B cell (primary cell): ENCODE results near the gene TMEM108. TPM values are rescaled to one million over a fixed set of nuclear protein-coding genes. Genes with fewer than 3 reads are reported as not detected.

ENCODE experiments used
- ATAC-seq: fragments of 200-7000 bp; cut with Tn5 transposase; one replicate; pipeline ENCODE4 v1.10.0; 2021; ENCODE audit warnings: low read depth, mild to moderate bottlenecking, moderate number of reproducible peaks, moderate library complexity
- CTCF ChIA-PET: fragments of 350-600 bp; sonication (Branson Sonifier 250); formaldehyde crosslinking; loops from one replicate; lab custom pipeline; 2021; ENCODE audit warnings: antibody characterized with exemption, inconsistent platforms; lab: Charles Lee
- POLR2A ChIA-PET: fragments of 350-600 bp; sonication (Branson Sonifier 250); formaldehyde crosslinking; loops from one replicate; lab custom pipeline; 2021; ENCODE audit warnings: antibody characterized with exemption; lab: Charles Lee
- DNase-seq: peaks from one replicate; pipeline ENCODE4 v3.0.0; 2013
- H2AFZ ChIP-seq: 2 replicates; pipeline ENCODE4 v1.6.1; 2012; ENCODE audit warnings: mild to moderate bottlenecking, low read depth, low read length; ENCODE audit not compliant: insufficient read depth, poor library complexity, severe bottlenecking
- H3K27ac ChIP-seq, 2 donors: 1 replicate in 1 of 2; 2 replicates in 1 of 2; pipeline ENCODE4 v1.5.1; 2012 to 2013; ENCODE audit warnings: low read length in 2 of 2, mild to moderate bottlenecking in 2 of 2, moderate library complexity in 1 of 2
- H3K27me3 ChIP-seq, 4 experiments: fragments of 200-600 bp in 1 of 4; sonication (generic) in 1 of 4; replicated peaks in 1 of 4; 1 replicate in 2 of 4; 2 replicates in 2 of 4; pipeline versions ENCODE4 v1.6.1 to v1.7.0; 2013 to 2016; ENCODE audit warnings: low read length in 3 of 4, mild to moderate bottlenecking in 2 of 4, mixed read lengths in 1 of 4, moderate library complexity in 1 of 4; ENCODE audit not compliant: insufficient read depth in 4 of 4, control insufficient read depth in 3 of 4; ENCODE audit errors: control extremely low read depth in 1 of 4
- H3K36me3 ChIP-seq, 2 experiments: replicated peaks in 1 of 2; 1 replicate in 1 of 2; 2 replicates in 1 of 2; pipeline versions ENCODE4 v1.6.1 to v1.7.1; 2013; ENCODE audit warnings: low read length in 1 of 2; ENCODE audit not compliant: insufficient read depth in 2 of 2, control insufficient read depth in 1 of 2; ENCODE audit errors: control extremely low read depth in 1 of 2, extremely low read depth in 1 of 2
- H3K4me1 ChIP-seq, 2 donors: fragments of 200-600 bp in 1 of 2; sonication (generic) in 1 of 2; 1 replicate in 1 of 2; 2 replicates in 1 of 2; pipeline versions ENCODE4 v1.5.1 to v1.6.1; 2013 to 2017; ENCODE audit warnings: low read length in 2 of 2; ENCODE audit not compliant: control insufficient read depth in 2 of 2, insufficient read depth in 2 of 2
- H3K4me2 ChIP-seq: replicated peaks from 2 replicates; pipeline ENCODE3; 2012; ENCODE audit warnings: mild to moderate bottlenecking, low read depth, low read length; ENCODE audit not compliant: poor library complexity, severe bottlenecking
- H3K4me3 ChIP-seq, 5 experiments: fragments of 200-600 bp in 1 of 5; sonication (generic) in 1 of 5; 1 replicate in 3 of 5; 2 replicates in 2 of 5; pipeline versions ENCODE4 v1.5.1 to v1.7.0; 2011 to 2016; ENCODE audit warnings: low read length in 4 of 5, mild to moderate bottlenecking in 4 of 5, low read depth in 2 of 5, control low read depth in 1 of 5, moderate library complexity in 1 of 5; ENCODE audit not compliant: insufficient read depth in 1 of 5; ENCODE audit errors: control extremely low read depth in 1 of 5, extremely low read depth in 1 of 5
- H3K79me2 ChIP-seq: fragments of 200-600 bp; sonication (generic); one replicate; pipeline ENCODE4 v1.6.0; 2016; ENCODE audit warnings: low read length; ENCODE audit not compliant: control insufficient read depth, insufficient read depth
- H3K9ac ChIP-seq: fragments of 200-600 bp; sonication (generic); 2 replicates; pipeline ENCODE4 v1.6.1; 2017; ENCODE audit warnings: mild to moderate bottlenecking, low read length, moderate library complexity
- H3K9me3 ChIP-seq, 3 donors: one replicate each; pipeline versions ENCODE4 v1.6.1 to v1.7.1; 2013; ENCODE audit warnings: low read length in 2 of 3; ENCODE audit not compliant: control insufficient read depth in 2 of 3, insufficient read depth in 1 of 3; ENCODE audit errors: control extremely low read depth in 1 of 3
- H4K20me1 ChIP-seq: 2 replicates; pipeline ENCODE4 v1.6.0; 2012; ENCODE audit warnings: mild to moderate bottlenecking, low read length; ENCODE audit not compliant: insufficient read depth, control insufficient read depth, poor library complexity, severe bottlenecking
- H3K27ac Mint-ChIP-seq: one replicate; pipeline ENCODE4 v1.8.0; 2021; ENCODE audit warnings: mixed read lengths
- H3K27me3 Mint-ChIP-seq: one replicate; pipeline ENCODE4 v1.8.0; 2021; ENCODE audit warnings: mixed read lengths
- H3K4me1 Mint-ChIP-seq: one replicate; pipeline ENCODE4 v1.8.0; 2021; ENCODE audit warnings: mixed read lengths
- H3K4me3 Mint-ChIP-seq: one replicate; pipeline ENCODE4 v1.8.0; 2021; ENCODE audit warnings: mixed read lengths
- H3K9me3 Mint-ChIP-seq: one replicate; pipeline ENCODE4 v1.8.0; 2022; ENCODE audit warnings: mixed read lengths; ENCODE audit not compliant: insufficient read depth
- EZH2 ChIP-seq: IDR thresholded peaks from 2 replicates; pipeline ENCODE4 v1.6.1; 2012; ENCODE audit warnings: borderline replicate concordance, low read depth, mild to moderate bottlenecking, moderate library complexity, low read length; ENCODE audit not compliant: insufficient read depth, poor library complexity, severe bottlenecking
- WGBS: methylation state at CpG from one replicate; pipeline ENCODE4 v1.1.5; 2013; ENCODE audit warnings: missing lambda C conversion rate; ENCODE audit not compliant: insufficient coverage; 5-methylcytosine and 5-hydroxymethylcytosine counted together
- intact Hi-C: fragments of 100-400 bp; cut with micrococcal nuclease; formaldehyde crosslinking; loops from one replicate; pipeline ENCODE4 v1.10.0; 2022
- polyA plus RNA-seq: library from polyadenylated mRNA; depleted of rRNA; stranded (reverse); fragments of >200 nt; gene quantifications from 2 replicates; pipeline ENCODE4 v1.2.3, GENCODE V29; 2012
- total RNA-seq, 2 donors: library from RNA; stranded (reverse); fragments of 120-200 nt in 1 of 2; gene quantifications; 1 replicate in 1 of 2; 2 replicates in 1 of 2; pipeline versions ENCODE4 v1.2.3 to v1.2.4, GENCODE V29; 2013 to 2022
- TF ChIP-seq, protein P1 (sequence below): fragments of 200-600 bp; IDR thresholded peaks from one replicate; pipeline ENCODE4 v1.8.0; 2022; ENCODE audit warnings: antibody characterized with exemption, mild to moderate bottlenecking

Gene TMEM108
- total and polyA plus RNA-seq, 2 donors (not counting 1 experiment from before 2014, with no cell fraction given), result not detected

DNA sequence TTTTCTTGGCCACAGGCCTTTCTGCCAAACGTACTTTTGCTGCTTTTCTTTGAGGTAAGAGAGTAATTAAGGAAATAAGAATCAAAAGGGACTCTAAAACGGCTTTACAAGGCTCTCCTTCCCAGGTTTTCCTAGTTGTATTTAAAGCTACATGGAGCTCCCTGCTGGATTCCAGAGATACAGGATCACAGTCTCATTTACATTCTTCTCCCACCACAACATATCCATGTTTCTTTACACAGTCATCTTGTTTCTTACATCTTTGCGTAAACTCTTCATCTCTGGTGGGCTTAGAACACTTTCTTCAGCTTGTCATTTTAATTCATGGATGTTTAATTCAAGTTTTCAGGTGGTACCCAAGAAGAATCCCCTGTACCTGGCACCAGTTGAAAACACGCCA lies 244.0 kb downstream of the TMEM108 start:
- no peak for DNase-seq
- no peak overlapping the region for H3K4me2 ChIP-seq
- H3K4me3 ChIP-seq, result no peak overlapping the region
- no peaks in the 10 kb centered on the region for H3K4me1 ChIP-seq
- POLR2A ChIA-PET, result no interaction called here
- no peaks in the 10 kb centered on the region for H3K9me3 Mint-ChIP-seq
- H3K9me3 ChIP-seq, result no peaks in the 10 kb centered on the region
- no peak overlapping the region for H2AFZ ChIP-seq
- no peaks in the 10 kb centered on the region for H3K27me3 ChIP-seq
- no peaks in the 10 kb centered on the region for H4K20me1 ChIP-seq
- WGBS, result 80% methylated on average over 1 of the region's 4 CpGs
- no peak for ATAC-seq
- TF ChIP-seq EZH2, result no peak
- TF ChIP-seq, protein P1, sequence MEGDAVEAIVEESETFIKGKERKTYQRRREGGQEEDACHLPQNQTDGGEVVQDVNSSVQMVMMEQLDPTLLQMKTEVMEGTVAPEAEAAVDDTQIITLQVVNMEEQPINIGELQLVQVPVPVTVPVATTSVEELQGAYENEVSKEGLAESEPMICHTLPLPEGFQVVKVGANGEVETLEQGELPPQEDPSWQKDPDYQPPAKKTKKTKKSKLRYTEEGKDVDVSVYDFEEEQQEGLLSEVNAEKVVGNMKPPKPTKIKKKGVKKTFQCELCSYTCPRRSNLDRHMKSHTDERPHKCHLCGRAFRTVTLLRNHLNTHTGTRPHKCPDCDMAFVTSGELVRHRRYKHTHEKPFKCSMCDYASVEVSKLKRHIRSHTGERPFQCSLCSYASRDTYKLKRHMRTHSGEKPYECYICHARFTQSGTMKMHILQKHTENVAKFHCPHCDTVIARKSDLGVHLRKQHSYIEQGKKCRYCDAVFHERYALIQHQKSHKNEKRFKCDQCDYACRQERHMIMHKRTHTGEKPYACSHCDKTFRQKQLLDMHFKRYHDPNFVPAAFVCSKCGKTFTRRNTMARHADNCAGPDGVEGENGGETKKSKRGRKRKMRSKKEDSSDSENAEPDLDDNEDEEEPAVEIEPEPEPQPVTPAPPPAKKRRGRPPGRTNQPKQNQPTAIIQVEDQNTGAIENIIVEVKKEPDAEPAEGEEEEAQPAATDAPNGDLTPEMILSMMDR, result no peak
- intact Hi-C loops, result no loop called here
- no peak overlapping the region for H3K27ac ChIP-seq
- H3K79me2 ChIP-seq, result no peaks in the 10 kb centered on the region
- H3K4me1 Mint-ChIP-seq, result no peaks in the 10 kb centered on the region
- no peak overlapping the region for H3K9ac ChIP-seq
- no peak overlapping the region for H3K4me3 Mint-ChIP-seq
- no peaks in the 10 kb centered on the region for H3K36me3 ChIP-seq
- no peak overlapping the region for H3K27ac Mint-ChIP-seq
- CTCF ChIA-PET, result no interaction called here
- H3K27me3 Mint-ChIP-seq, result peaks cover 20% of the 10 kb centered on the region

DNA sequence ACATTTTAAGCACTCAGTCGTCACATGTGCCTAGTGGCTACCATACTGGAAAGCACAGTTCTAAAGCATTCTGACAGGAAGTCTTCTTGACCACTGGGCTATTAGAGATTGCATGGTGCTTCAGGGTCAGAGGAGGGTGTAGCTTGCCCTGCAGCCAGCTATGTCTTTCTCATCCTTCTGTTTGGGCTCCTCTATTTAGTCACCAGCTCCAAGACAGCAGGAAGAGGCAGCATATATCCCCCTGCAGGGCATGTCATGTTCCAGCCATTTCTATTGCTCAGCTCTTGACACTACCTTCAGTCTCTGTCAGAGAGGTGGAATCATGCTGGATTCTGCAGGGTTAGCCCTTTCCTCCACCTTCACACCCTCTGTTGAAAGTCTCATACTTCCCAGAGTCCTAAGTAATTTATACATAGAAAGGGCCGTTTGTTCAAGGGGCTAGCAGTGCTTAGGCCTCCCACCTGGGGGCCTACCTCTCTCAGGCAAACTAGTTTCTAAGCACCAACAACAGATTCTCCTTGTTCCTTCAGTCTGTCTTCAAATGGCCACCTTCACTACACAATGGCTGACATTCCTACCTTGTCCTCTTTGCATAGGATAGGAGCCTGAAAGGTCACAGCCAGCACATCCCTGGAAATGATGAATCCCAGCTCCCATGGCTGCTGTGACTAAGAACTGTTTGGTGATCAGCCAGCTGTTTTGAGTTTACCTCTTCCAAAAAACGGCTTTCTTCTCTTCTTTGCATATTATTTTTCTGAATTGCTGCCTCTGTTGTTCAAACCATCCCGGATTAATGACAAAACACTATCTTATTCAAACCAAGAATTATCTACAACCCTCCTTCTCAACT lies 246.0 kb downstream of the TMEM108 start:
- no peak overlapping the region for H3K4me3 Mint-ChIP-seq
- no peaks in the 10 kb centered on the region for H3K9me3 ChIP-seq
- no peaks in the 10 kb centered on the region for H3K27me3 ChIP-seq
- peaks cover 24% of the 10 kb centered on the region for H3K27me3 Mint-ChIP-seq
- H4K20me1 ChIP-seq, result no peaks in the 10 kb centered on the region
- H3K4me2 ChIP-seq, result no peak overlapping the region
- H3K79me2 ChIP-seq, result no peaks in the 10 kb centered on the region
- ChIA-PET CTCF (no interaction called here), POLR2A (no interaction called here)
- no peak overlapping the region for H3K27ac ChIP-seq
- H3K9me3 Mint-ChIP-seq, result no peaks in the 10 kb centered on the region
- 87% methylated on average over 3 of the region's 4 CpGs for WGBS
- H3K4me3 ChIP-seq, result no peak overlapping the region
- H3K4me1 ChIP-seq, result no peaks in the 10 kb centered on the region
- H2AFZ ChIP-seq, result no peak overlapping the region
- TF ChIP-seq, protein P1, result no peak
- no peak for TF ChIP-seq EZH2
- no peak overlapping the region for H3K9ac ChIP-seq
- intact Hi-C loops, result no loop called here
- ATAC-seq (no peak), DNase-seq (peak; percentile 7)
- H3K36me3 ChIP-seq, result no peaks in the 10 kb centered on the region
- no peaks in the 10 kb centered on the region for H3K4me1 Mint-ChIP-seq
- H3K27ac Mint-ChIP-seq, result no peak overlapping the region
